ENCODE data around the gene PKMYT1. TPM values are rescaled to one million over a fixed set of nuclear protein-coding genes. Genes with fewer than 3 reads are reported as not detected.

The PKMYT1 gene
- total RNA-seq, 4 donors from 2014 or later: 0.60 to 1.6 (median 1.1) TPM

GRCh38 chr16:2939968-2940367, 40.3 kb downstream of the PKMYT1 start:
- no peak overlapping the region for H3K4me3 ChIP-seq
- H3K9me3 ChIP-seq: no peaks in the 10 kb centered on the region
- H3K27ac ChIP-seq: no peak overlapping the region
- 63 to 64% methylated on average over 2 of the region's 2 CpGs for WGBS, 2 donors
- no peaks in the 10 kb centered on the region for H3K4me1 ChIP-seq
- no peak for TF ChIP-seq POLR2A (IDR thresholded peaks at IDR 0.05)
- no peak for TF ChIP-seq EP300 (IDR thresholded peaks at IDR 0.05)
- no peak for TF ChIP-seq CTCF (IDR thresholded peaks at IDR 0.05)
- H3K36me3 ChIP-seq: peaks cover 4 to 99% (median 24%) of the 10 kb centered on the region in 3 donors
- H3K27me3 ChIP-seq: no peaks in the 10 kb centered on the region
- DNase-seq (ENCODE audit: low spot score in 2 of 2): no peak

- Histone ChIP-seq H3K27me3 (no peaks in the 10 kb centered on the region), H3K4me1 (no peaks in the 10 kb centered on the region), H3K36me3 (peaks cover 4 to 99% (median 36%) of the 10 kb centered on the region in 3 donors), H3K9me3 (no peaks in the 10 kb centered on the region), H3K4me3 (no peak overlapping the region), H3K27ac (no peak overlapping the region)
- no peak for TF ChIP-seq EP300 (IDR thresholded peaks at IDR 0.05)
- TF ChIP-seq CTCF (IDR thresholded peaks at IDR 0.05): no peak
- no peak for TF ChIP-seq POLR2A (IDR thresholded peaks at IDR 0.05)
- DNase-seq (ENCODE audit: low spot score in 2 of 2): no peak
- WGBS, 2 donors: 93 to 95% methylated on average over 12 of the region's 12 CpGs
Measured at GRCh38 chr16:2938206-2938605, 42.0 kb downstream of the PKMYT1 start.

GRCh38 chr16:2937170-2937569, 43.1 kb downstream of the PKMYT1 start:
- no peaks in the 10 kb centered on the region for H3K4me1 ChIP-seq
- DNase-seq (ENCODE audit: low spot score in 2 of 2): no peak
- no peaks in the 10 kb centered on the region for H3K9me3 ChIP-seq
- WGBS, 2 donors: 78% methylated on average over 10 of the region's 24 CpGs; no CpG with 5 or more reads in 1 of the 2 donors
- no peaks in the 10 kb centered on the region for H3K27me3 ChIP-seq
- H3K27ac ChIP-seq: no peak overlapping the region
- no peak overlapping the region for H3K4me3 ChIP-seq
- TF ChIP-seq CTCF (IDR thresholded peaks at IDR 0.05): no peak
- no peak for TF ChIP-seq POLR2A (IDR thresholded peaks at IDR 0.05)
- TF ChIP-seq EP300 (IDR thresholded peaks at IDR 0.05): no peak
- peaks cover 4 to 98% (median 40%) of the 10 kb centered on the region in 3 donors for H3K36me3 ChIP-seq

GRCh38 chr16:2936436-2937011, 43.7 kb downstream of the PKMYT1 start:
- no peaks in the 10 kb centered on the region for H3K9me3 ChIP-seq
- no peak overlapping the region for H3K4me3 ChIP-seq
- H3K36me3 ChIP-seq: peaks cover 4 to 96% (median 40%) of the 10 kb centered on the region in 3 donors
- no peak for TF ChIP-seq POLR2A (IDR thresholded peaks at IDR 0.05)
- TF ChIP-seq EP300 (IDR thresholded peaks at IDR 0.05): no peak
- no peak for TF ChIP-seq CTCF (IDR thresholded peaks at IDR 0.05)
- no peaks in the 10 kb centered on the region for H3K27me3 ChIP-seq
- no peak for DNase-seq (ENCODE audit: low spot score in 2 of 2)
- H3K4me1 ChIP-seq: no peaks in the 10 kb centered on the region
- no peak overlapping the region for H3K27ac ChIP-seq
- 89 to 91% methylated on average over 21 to 22 of the region's 22 CpGs for WGBS, 2 donors

GRCh38 chr16:2934450-2934849, 45.8 kb downstream of the PKMYT1 start:
- no peak for DNase-seq (ENCODE audit: low spot score in 2 of 2)
- Histone ChIP-seq H3K4me3 (no peak overlapping the region), H3K9me3 (no peaks in the 10 kb centered on the region), H3K27me3 (no peaks in the 10 kb centered on the region), H3K27ac (no peak overlapping the region), H3K4me1 (no peaks in the 10 kb centered on the region), H3K36me3 (peaks cover 4 to 94% (median 27%) of the 10 kb centered on the region in 3 donors)
- 82 to 85% methylated on average over 15 of the region's 15 CpGs for WGBS, 2 donors
- TF ChIP-seq EP300 (IDR thresholded peaks at IDR 0.05): no peak
- TF ChIP-seq CTCF (IDR thresholded peaks at IDR 0.05): no peak
- no peak for TF ChIP-seq POLR2A (IDR thresholded peaks at IDR 0.05)
